H1 (cell line): ENCODE data around the gene SEC14L5. TPM values are rescaled to one million over a fixed set of nuclear protein-coding genes. Genes with fewer than 3 reads are reported as not detected.
A peak's percentile ranks its signal among the peaks of the same experiment; 100 is the strongest.

Experiments used
- ASH2L ChIP-seq: fragments of 200-600, 300-600 bp; sonication (generic); IDR thresholded peaks from one replicate; pipeline ENCODE4 v1.7.1; 2017; ENCODE audit warnings: low read length
- BACH1 ChIP-seq: IDR thresholded peaks from 2 replicates; pipeline ENCODE4 v1.6.1; 2012; ENCODE audit warnings: low read length, improper control_type of control experiment
- CEBPB ChIP-seq: IDR thresholded peaks from 2 replicates; pipeline ENCODE4 v1.6.1; 2012; ENCODE audit warnings: low read depth, low read length
- CHD1 ChIP-seq: IDR thresholded peaks from 2 replicates; pipeline ENCODE4 v1.6.1; 2012; ENCODE audit warnings: low read depth, low read length, improper control_type of control experiment
- CTBP2 ChIP-seq: IDR thresholded peaks from 2 replicates; pipeline ENCODE4 v1.7.0; 2011; ENCODE audit warnings: borderline replicate concordance, mild to moderate bottlenecking, moderate library complexity, mixed read lengths, low read length; ENCODE audit not compliant: insufficient read depth, insufficient read length
- EP300 ChIP-seq, 2 experiments: IDR thresholded peaks; 1 replicate in 1 of 2; 2 replicates in 1 of 2; pipeline ENCODE4 v1.6.1; 2011 to 2012; ENCODE audit warnings: low read depth in 2 of 2, low read length in 2 of 2, mild to moderate bottlenecking in 2 of 2, borderline replicate concordance in 1 of 2, inconsistent platforms in 1 of 2, moderate library complexity in 1 of 2
- GABPA ChIP-seq: IDR thresholded peaks from 2 replicates; pipeline ENCODE4 v1.6.1; 2011; ENCODE audit warnings: mild to moderate bottlenecking, low read length, moderate library complexity, borderline replicate concordance; ENCODE audit not compliant: insufficient read depth
- GTF2F1 ChIP-seq: IDR thresholded peaks from 2 replicates; pipeline ENCODE4 v1.6.1; 2012; ENCODE audit warnings: low read depth, low read length, improper control_type of control experiment, borderline replicate concordance
- KDM4A ChIP-seq: IDR thresholded peaks from one replicate; pipeline ENCODE4 v1.7.1; 2012; ENCODE audit warnings: low read depth, mild to moderate bottlenecking, moderate library complexity, low read length, inconsistent platforms; ENCODE audit not compliant: severe bottlenecking
- MAFK ChIP-seq: IDR thresholded peaks from 2 replicates; pipeline ENCODE4 v1.6.1; 2012; ENCODE audit warnings: low read depth, mild to moderate bottlenecking, improper control_type of control experiment, low read length
- NRF1 ChIP-seq: IDR thresholded peaks from 2 replicates; pipeline ENCODE4 v1.6.1; 2011; ENCODE audit warnings: mild to moderate bottlenecking, low read depth, low read length, improper control_type of control experiment
- POLR2AphosphoS5 ChIP-seq: IDR thresholded peaks from 2 replicates; pipeline ENCODE4 v1.6.1; 2011; ENCODE audit warnings: low read depth, low read length
- RAD21 ChIP-seq, 2 experiments: IDR thresholded peaks in 1 of 2; conservative IDR thresholded peaks in 1 of 2; 2 replicates each; pipeline ENCODE4 v1.6.1; 2011; ENCODE audit warnings: low read depth in 2 of 2, low read length in 2 of 2, improper control_type of control experiment in 1 of 2, inconsistent platforms in 1 of 2, mild to moderate bottlenecking in 1 of 2, moderate library complexity in 1 of 2
- RFX5 ChIP-seq: IDR thresholded peaks from 2 replicates; pipeline ENCODE4 v1.6.1; 2011; ENCODE audit warnings: low read depth, low read length, improper control_type of control experiment, borderline replicate concordance
- SAP30 ChIP-seq: fragments of 300-600 bp; sonication (generic); IDR thresholded peaks from 2 replicates; pipeline ENCODE4 v1.7.1; 2012; ENCODE audit warnings: low read length, moderate library complexity, mild to moderate bottlenecking, inconsistent platforms; ENCODE audit not compliant: insufficient read depth, insufficient replicate concordance
- SIRT6 ChIP-seq: IDR thresholded peaks from one replicate; pipeline ENCODE4 v1.7.1; 2012; ENCODE audit warnings: low read length, inconsistent platforms
- SP2 ChIP-seq: IDR thresholded peaks from 2 replicates; pipeline ENCODE4 v1.6.1; 2012; ENCODE audit warnings: mild to moderate bottlenecking, low read length, inconsistent platforms
- SP4 ChIP-seq: IDR thresholded peaks from 2 replicates; pipeline ENCODE4 v1.6.1; 2012; ENCODE audit warnings: low read length, inconsistent platforms
- TAF1 ChIP-seq: IDR thresholded peaks from 2 replicates; pipeline ENCODE4 v1.6.1; 2011; ENCODE audit warnings: mild to moderate bottlenecking, low read depth, low read length
- TEAD4 ChIP-seq: IDR thresholded peaks from 2 replicates; pipeline ENCODE4 v1.6.1; 2012; ENCODE audit warnings: low read depth, low read length, inconsistent platforms, mixed read lengths
- polyA plus RNA-seq, 7 experiments: library from polyadenylated mRNA; depleted of rRNA in 3 of 7; stranded (reverse) in 5 of 7; unstranded in 2 of 7; fragments of >200 nt in 5 of 7; fragments of 200-250 nt in 2 of 7; gene quantifications; 1 replicate in 5 of 7; 2 replicates in 1 of 7; 4 replicates in 1 of 7; pipeline versions ENCODE4 v1.2.1 to v1.2.3, GENCODE V29; 2011 to 2013; ENCODE audit warnings: missing spikeins in 2 of 7, mixed read lengths in 2 of 7
- total RNA-seq: library from RNA; stranded (reverse); fragmentation: NEBNext Ultra II Directional; extraction: Animal tissue kit (Norgen Biotek cat#: 25700); gene quantifications from 2 replicates; pipeline ENCODE4 v1.2.1, GENCODE V29; 2021
- TF ChIP-seq, protein P1 (sequence below): IDR thresholded peaks from 2 replicates; pipeline ENCODE4 v1.6.1; 2011; ENCODE audit warnings: low read depth, mild to moderate bottlenecking, low read length; ENCODE audit not compliant: insufficient read depth
- TF ChIP-seq, protein P2 (sequence below): IDR thresholded peaks from 2 replicates; pipeline ENCODE4 v1.6.1; 2012; ENCODE audit warnings: inconsistent platforms

SEC14L5 gene
- total and polyA plus RNA-seq, 2 of the 8 experiments (the other 6 are each of a cell fraction or from before 2014, with no cell fraction given), result 1.9 to 3.0 TPM

DNA sequence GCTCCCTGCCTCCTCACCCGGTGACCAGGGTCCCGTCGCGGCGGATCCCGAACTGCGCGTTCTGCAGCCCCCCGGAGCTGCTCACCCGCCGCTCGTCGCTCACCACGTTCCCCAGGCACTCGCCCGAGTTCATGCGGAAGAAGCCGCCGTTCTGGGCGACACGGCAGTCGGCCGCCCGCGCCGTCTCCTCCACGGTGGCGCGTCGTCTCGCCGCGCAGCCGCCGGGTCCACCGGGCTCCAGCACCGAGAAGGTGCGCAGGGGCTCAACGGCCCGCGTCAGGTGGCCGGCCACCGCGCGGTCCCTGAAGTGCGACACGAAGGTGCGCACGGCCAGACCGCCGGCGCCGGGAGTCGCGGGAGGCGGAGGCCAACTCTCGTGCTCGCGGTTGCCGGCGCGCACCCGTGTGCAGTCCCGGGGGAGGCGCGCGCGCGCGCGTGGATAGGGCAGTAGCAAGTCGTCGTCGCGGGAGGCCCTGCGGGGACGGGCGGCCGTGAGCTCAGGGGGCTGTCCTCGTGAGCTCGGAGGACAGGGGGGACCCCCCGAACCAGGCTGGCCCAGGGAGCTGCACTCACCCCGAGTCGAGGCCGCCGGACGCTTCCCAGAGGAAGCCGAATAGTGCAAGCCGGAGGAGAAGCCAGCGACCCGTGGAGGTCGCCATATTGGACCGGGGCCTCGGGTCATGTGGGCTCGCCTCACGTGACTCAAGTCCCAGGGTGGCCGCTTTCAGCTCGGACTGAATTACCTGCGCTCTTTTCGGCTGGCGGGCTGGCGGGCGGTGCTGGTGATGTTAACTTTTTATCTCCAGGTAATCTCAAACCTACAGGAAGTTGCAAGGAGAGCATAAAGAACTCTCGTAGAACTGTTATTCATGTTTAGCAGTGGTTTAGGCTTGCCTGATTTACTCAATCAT, 75.4 kb downstream of the SEC14L5 start, which contains the start of gene NAGPA (continued):
- TF ChIP-seq TAF1 (peak; percentile 96), EP300 (IDR thresholded peaks at IDR 0.05; ENCODE audit: borderline replicate concordance in 1 of 2, low read depth in 2 of 2, low read length in 2 of 2) (peak in 1 of 2 experiments; percentile 86; a peak in 2 of 3 replicates), CEBPB (no peak), SP4 (peak; percentile 99), RFX5 (no peak), GABPA (0 out of 2 replicates have a peak, but pooled peaks have one; percentile 24), RAD21 (IDR thresholded peaks at IDR 0.05 in 1 of 2, conservative IDR thresholded peaks at IDR 0.05 in 1 of 2; ENCODE audit: low read depth in 2 of 2, low read length in 2 of 2) (peak in 1 of 2 experiments; percentile 21; a peak in 1 of 4 replicates), SIRT6 (no peak), POLR2AphosphoS5 (peak; percentile 54; the same call in 1 of the 2 replicates), KDM4A (peak; percentile 88), GTF2F1 (no peak; the same call in 1 of the 2 replicates), MAFK (no peak), SAP30 (peak; percentile 61), CHD1 (no peak), NRF1 (no peak), BACH1 (no peak), ASH2L (peak; percentile 60), SP2 (no peak), CTBP2 (no peak), TEAD4 (no peak)
- TF ChIP-seq, protein P1, sequence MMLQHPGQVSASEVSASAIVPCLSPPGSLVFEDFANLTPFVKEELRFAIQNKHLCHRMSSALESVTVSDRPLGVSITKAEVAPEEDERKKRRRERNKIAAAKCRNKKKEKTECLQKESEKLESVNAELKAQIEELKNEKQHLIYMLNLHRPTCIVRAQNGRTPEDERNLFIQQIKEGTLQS, result peak; percentile 99
- TF ChIP-seq, protein P2, sequence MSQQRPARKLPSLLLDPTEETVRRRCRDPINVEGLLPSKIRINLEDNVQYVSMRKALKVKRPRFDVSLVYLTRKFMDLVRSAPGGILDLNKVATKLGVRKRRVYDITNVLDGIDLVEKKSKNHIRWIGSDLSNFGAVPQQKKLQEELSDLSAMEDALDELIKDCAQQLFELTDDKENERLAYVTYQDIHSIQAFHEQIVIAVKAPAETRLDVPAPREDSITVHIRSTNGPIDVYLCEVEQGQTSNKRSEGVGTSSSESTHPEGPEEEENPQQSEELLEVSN, result no peak
